Measurements from ENCODE around the gene PPP1CA. TPM values are rescaled to one million over a fixed set of nuclear protein-coding genes. Genes with fewer than 3 reads are reported as not detected.

The PPP1CA gene
- 10 to 100 TPM; 59.5 to 87.0 (median 80.0) TPM for total RNA-seq
- polyA plus RNA-seq, result 100 to 1,000 TPM; 228 to 357 (median 235) TPM

DNA sequence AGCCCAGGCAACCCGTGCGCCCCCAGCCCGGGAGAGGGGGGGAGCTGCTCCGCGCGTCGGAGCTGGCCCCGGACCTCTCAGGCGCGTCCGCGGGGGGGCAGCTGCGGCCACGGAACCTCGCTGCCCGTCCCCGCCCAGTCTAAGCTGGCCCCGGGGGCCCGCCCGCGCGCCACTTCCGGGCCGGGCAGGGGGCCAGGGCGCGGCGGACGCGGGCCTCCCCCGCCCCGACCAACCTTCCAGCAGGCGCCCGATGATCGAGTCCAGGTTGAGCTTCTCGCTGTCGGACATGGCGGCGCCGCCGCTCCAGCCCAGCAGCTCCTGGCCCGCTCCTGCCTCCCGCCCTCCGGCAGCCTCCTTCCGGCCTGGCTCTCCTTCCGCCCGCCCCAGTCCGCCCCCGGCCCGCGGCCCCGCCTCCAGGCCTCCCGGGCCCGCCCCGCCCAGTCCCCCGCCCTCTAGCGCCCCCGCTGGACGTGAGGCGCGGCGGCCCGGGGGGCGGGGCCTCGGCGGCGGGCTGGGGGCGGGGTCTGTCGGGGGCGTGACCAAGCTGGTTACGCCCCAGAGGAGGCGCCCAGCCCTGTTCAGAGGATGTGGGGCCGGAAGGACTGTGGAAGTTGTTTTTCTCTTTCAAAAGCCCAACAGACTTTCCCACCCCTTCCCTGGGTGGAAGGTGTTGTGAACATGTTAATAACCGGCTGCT lies at the start of gene PPP1CA:
Gene PPP1CA, minus strand, starts transcription at position 364 of the 697 bp plus-strand sequence. Its CDS starts 76 bp downstream, at position 288.
- Histone ChIP-seq H3K27ac (peak within 1 kb of the TSS; percentile 92 to 93 (median 92)), H3K4me3 (peak within 1 kb of the TSS; percentile 74 to 84 (median 76)), H3K4me1 (peaks cover 0 to 43% (median 36%) of the 10 kb centered on the region in 4 donors), H3K9me3 (no peaks in the 10 kb centered on the region), H3K36me3 (peaks cover 23 to 32% (median 27%) of the 10 kb centered on the region in 4 donors), H3K27me3 (peaks cover 0 to 31% (median 12%) of the 10 kb centered on the region in 3 donors)
- peak; percentile 95 for DNase-seq
- WGBS, 2 donors, result 0 to 1% methylated on average over 73 of the region's 73 CpGs
- TF ChIP-seq, protein P1, sequence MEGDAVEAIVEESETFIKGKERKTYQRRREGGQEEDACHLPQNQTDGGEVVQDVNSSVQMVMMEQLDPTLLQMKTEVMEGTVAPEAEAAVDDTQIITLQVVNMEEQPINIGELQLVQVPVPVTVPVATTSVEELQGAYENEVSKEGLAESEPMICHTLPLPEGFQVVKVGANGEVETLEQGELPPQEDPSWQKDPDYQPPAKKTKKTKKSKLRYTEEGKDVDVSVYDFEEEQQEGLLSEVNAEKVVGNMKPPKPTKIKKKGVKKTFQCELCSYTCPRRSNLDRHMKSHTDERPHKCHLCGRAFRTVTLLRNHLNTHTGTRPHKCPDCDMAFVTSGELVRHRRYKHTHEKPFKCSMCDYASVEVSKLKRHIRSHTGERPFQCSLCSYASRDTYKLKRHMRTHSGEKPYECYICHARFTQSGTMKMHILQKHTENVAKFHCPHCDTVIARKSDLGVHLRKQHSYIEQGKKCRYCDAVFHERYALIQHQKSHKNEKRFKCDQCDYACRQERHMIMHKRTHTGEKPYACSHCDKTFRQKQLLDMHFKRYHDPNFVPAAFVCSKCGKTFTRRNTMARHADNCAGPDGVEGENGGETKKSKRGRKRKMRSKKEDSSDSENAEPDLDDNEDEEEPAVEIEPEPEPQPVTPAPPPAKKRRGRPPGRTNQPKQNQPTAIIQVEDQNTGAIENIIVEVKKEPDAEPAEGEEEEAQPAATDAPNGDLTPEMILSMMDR (IDR thresholded peaks at IDR 0.05), result peak in 2 of 4 experiments; percentile 11 to 48
- TF ChIP-seq EP300 (IDR thresholded peaks at IDR 0.05), result no peak
- TF ChIP-seq POLR2AphosphoS5 (IDR thresholded peaks at IDR 0.05), result peak; percentile 74 to 93 (median 90)
- TF ChIP-seq POLR2A (IDR thresholded peaks at IDR 0.05), result peak in 1 of 2 donors; percentile 70
- intact Hi-C loops (cut with DNase I), result loop anchor here (1.0 to 5.0 kb wide), 4 partner anchors 19 to 104 kb away; partner anchors contain the start of genes AIP, PITPNM1 and TMEM134

DNA sequence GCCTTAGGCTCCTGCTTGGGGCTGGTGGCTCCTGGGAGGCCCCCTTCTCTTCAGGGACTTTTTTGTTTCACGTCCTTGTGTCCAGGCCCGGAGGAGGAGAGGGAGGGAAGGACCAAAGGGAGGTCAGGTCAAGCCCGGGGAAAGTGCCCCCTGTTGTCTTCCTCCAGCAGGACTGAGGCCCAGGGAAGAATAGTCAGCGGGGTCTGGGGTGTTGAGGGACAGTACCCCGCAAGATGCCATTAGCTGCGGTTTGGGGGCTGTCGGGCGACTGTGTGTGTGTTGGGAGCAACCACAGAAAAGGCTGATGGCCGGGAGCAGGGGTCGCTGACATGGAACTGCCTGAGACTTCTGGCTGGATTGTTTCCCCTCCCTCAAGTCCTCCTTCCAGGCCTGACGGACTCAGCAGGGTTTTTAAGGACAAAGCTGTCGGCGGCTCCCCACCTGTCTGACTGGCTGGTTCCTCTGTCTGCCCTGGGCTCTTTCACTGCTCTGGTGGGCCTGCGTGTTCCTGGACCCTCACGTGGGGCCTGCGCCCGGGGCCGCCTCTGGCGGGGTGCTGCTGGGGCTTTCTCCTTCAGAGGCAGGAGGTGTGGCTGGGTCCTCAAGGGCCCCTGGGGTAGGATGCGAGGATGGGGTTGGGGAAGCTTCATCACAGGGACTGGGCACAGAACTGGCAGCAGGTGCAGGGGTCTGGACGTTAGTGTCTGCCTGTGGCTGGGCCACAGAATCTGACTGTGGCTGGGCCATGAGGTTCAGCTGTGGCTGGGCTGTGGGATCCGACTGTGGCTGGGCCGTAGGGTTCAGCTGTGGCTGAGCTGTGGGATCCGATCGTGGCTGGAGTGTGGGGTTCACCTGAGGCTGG lies 49.4 kb upstream of the PPP1CA start:
- Histone ChIP-seq H3K4me1 (no peaks in the 10 kb centered on the region), H3K27me3 (no peaks in the 10 kb centered on the region), H3K4me3 (no peak overlapping the region), H3K36me3 (no peaks in the 10 kb centered on the region), H3K9me3 (no peaks in the 10 kb centered on the region), H3K27ac (no peak overlapping the region)
- TF ChIP-seq POLR2A (IDR thresholded peaks at IDR 0.05) (no peak), EP300 (IDR thresholded peaks at IDR 0.05) (no peak), POLR2AphosphoS5 (IDR thresholded peaks at IDR 0.05) (no peak)
- TF ChIP-seq, protein P1 (IDR thresholded peaks at IDR 0.05), result no peak
- intact Hi-C loops (cut with DNase I), result no loop called here
- no peak for DNase-seq
- 91 to 93% methylated on average over 25 of the region's 25 CpGs for WGBS, 2 donors

DNA sequence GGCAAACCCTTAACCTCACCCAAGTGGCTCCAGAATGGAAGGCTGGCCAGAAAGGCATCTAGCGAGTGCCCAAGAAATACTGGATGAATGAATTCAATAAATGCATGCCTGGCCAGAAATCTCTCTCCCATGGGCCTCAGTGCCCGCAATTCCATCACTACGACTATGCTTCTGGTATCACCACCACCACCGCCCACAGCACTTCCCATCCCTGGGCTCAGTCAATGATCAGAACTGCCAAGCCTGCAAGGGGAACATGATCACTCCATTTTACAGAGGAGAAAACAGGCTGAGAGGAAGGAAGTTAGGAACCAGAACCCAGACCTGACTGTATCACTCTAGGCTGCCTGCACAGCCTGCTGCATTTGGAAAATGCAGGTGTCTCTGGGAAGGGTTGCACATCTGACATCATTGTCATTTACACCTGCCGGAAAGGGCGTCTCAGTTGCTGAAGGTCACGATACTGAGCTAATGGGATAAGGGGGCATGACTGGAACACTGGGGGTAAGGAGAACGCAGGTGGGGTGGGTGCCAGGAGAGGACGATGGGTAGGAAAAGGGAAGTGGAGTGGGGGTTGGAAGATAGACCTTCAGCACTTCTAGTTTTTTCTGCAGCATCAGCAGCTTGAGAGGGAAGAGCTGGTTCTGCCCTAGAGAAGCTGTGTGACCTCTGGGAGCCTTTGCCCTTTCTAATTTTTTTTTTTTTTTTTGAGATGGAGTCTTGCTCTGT lies 47.6 kb upstream of the PPP1CA start:
- intact Hi-C loops (cut with DNase I), result no loop called here
- H3K4me3 ChIP-seq, result no peak overlapping the region
- no peaks in the 10 kb centered on the region for H3K27me3 ChIP-seq
- no peak for DNase-seq
- H3K9me3 ChIP-seq, result no peaks in the 10 kb centered on the region
- TF ChIP-seq POLR2A (IDR thresholded peaks at IDR 0.05) (no peak), EP300 (IDR thresholded peaks at IDR 0.05) (no peak), POLR2AphosphoS5 (IDR thresholded peaks at IDR 0.05) (no peak)
- TF ChIP-seq, protein P1 (IDR thresholded peaks at IDR 0.05), result no peak
- 43 to 64% methylated on average over 9 of the region's 9 CpGs for WGBS, 2 donors
- peaks cover 0 to 3% (median 1%) of the 10 kb centered on the region in 4 donors for H3K4me1 ChIP-seq
- H3K27ac ChIP-seq, result no peak overlapping the region
- no peaks in the 10 kb centered on the region for H3K36me3 ChIP-seq

DNA sequence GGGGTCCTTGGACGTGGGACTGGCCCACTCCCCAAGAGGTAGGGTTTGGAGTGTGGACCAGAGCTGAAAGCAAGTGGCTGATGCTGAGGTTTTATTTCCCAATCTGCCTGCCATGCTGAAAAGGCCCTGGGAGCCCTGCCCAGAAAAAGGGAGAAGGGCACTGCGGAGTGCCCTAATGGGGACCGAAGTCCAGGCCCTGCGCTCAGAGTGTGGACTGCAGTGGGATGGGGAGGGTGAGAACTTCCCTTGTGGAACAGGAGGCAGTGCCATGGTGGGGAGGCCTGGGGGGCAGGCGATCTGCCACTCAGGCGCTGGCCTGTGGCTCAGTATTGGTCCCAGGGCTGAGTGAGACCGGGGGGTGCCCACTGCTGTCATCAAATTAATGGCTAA lies 46.6 kb upstream of the PPP1CA start:
- TF ChIP-seq POLR2AphosphoS5 (IDR thresholded peaks at IDR 0.05), result no peak
- Histone ChIP-seq H3K4me1 (peaks cover 0 to 9% (median 3%) of the 10 kb centered on the region in 4 donors), H3K9me3 (no peaks in the 10 kb centered on the region), H3K36me3 (no peaks in the 10 kb centered on the region), H3K4me3 (no peak overlapping the region), H3K27ac (no peak overlapping the region), H3K27me3 (no peaks in the 10 kb centered on the region)
- intact Hi-C loops (cut with DNase I), result no loop called here
- no peak for DNase-seq
- 90 to 96% methylated on average over 7 of the region's 7 CpGs for WGBS, 2 donors

All from sigmoid colon (tissue), 7 donors.